Esophagus muscularis mucosa (tissue), 4 donors: Measurements from ENCODE around the gene TMEM86A. TPM values are rescaled to one million over a fixed set of nuclear protein-coding genes. Genes with fewer than 3 reads are reported as not detected.

Source experiments
- DNase-seq: peaks from one replicate; pipeline ENCODE4 v3.0.0-alpha.2; 2017; ENCODE audit errors: extremely low spot score
- H3K27ac ChIP-seq, 4 donors: fragments of 200-600 bp; sonication (generic); replicated peaks in 1 of 4; 1 replicate in 3 of 4; 2 replicates in 1 of 4; pipeline ENCODE4 v1.5.1; 2016 to 2019; ENCODE audit warnings: mild to moderate bottlenecking in 1 of 4
- H3K27me3 ChIP-seq, 4 donors: fragments of 200-600 bp; sonication (generic); one replicate each; pipeline versions ENCODE4 v1.5.1 to v1.6.0; 2016 to 2019
- H3K36me3 ChIP-seq, 4 donors: fragments of 200-600 bp; sonication (generic); one replicate each; pipeline ENCODE4 v1.5.1; 2016 to 2019
- H3K4me1 ChIP-seq, 4 donors: fragments of 200-600 bp; sonication (generic); one replicate each; pipeline ENCODE4 v1.5.1; 2016 to 2019
- H3K4me3 ChIP-seq, 4 donors: fragments of 200-600 bp; sonication (generic); 1 replicate in 2 of 4; 2 replicates in 2 of 4; pipeline ENCODE4 v1.5.1; 2016 to 2019; ENCODE audit warnings: mild to moderate bottlenecking in 4 of 4, moderate library complexity in 1 of 4
- H3K9me3 ChIP-seq, 4 donors: fragments of 200-600 bp; sonication (generic); 1 replicate in 3 of 4; 2 replicates in 1 of 4; pipeline ENCODE4 v1.5.1; 2016 to 2019
- EP300 ChIP-seq: sonication (generic); formaldehyde crosslinking; IDR thresholded peaks from one replicate; pipeline ENCODE4 v1.6.1; 2017; ENCODE audit warnings: antibody characterized with exemption
- POLR2A ChIP-seq: fragments of 450-650 bp; IDR thresholded peaks from one replicate; pipeline ENCODE4 v1.6.1; 2017; ENCODE audit warnings: antibody characterized with exemption, moderate library complexity, mild to moderate bottlenecking, low read depth
- POLR2AphosphoS5 ChIP-seq, 2 donors: sonication (generic); formaldehyde crosslinking; IDR thresholded peaks; one replicate each; pipeline ENCODE4 v1.6.1; 2017; ENCODE audit warnings: antibody characterized with exemption in 2 of 2
- WGBS: methylation state at CpG from one replicate; pipeline ENCODE4 v1.1.5; 2018; 5-methylcytosine and 5-hydroxymethylcytosine counted together
- intact Hi-C: fragments of 100-400 bp; cut with DNase I; formaldehyde crosslinking; loops from one replicate; pipeline ENCODE4 v1.15.1; 2023
- total RNA-seq, 4 donors: library from RNA; depleted of rRNA; stranded (reverse); fragments of >200 nt; gene quantifications; one replicate each; pipeline versions ENCODE4 v1.1.0 to v1.2.1, GENCODE V29; 2016
- TF ChIP-seq, protein P1 (sequence below), 3 experiments: fragments of 200-600 bp in 2 of 3; fragments of 450-650 bp in 1 of 3; sonication (generic) in 2 of 3; IDR thresholded peaks; one replicate each; pipeline ENCODE4 v1.5.1; 2017 to 2019; ENCODE audit warnings: antibody characterized with exemption in 3 of 3, mild to moderate bottlenecking in 2 of 3, moderate library complexity in 1 of 3

TMEM86A gene
- total RNA-seq, 4 donors from 2014 or later: 2.5 to 5.5 (median 4.2) TPM

- H3K27ac ChIP-seq: no peak overlapping the region
- 93% methylated on average over 9 of the region's 12 CpGs for WGBS
- H3K4me1 ChIP-seq: peaks cover 15 to 27% (median 24%) of the 10 kb centered on the region in 4 donors
- TF ChIP-seq, protein P1, sequence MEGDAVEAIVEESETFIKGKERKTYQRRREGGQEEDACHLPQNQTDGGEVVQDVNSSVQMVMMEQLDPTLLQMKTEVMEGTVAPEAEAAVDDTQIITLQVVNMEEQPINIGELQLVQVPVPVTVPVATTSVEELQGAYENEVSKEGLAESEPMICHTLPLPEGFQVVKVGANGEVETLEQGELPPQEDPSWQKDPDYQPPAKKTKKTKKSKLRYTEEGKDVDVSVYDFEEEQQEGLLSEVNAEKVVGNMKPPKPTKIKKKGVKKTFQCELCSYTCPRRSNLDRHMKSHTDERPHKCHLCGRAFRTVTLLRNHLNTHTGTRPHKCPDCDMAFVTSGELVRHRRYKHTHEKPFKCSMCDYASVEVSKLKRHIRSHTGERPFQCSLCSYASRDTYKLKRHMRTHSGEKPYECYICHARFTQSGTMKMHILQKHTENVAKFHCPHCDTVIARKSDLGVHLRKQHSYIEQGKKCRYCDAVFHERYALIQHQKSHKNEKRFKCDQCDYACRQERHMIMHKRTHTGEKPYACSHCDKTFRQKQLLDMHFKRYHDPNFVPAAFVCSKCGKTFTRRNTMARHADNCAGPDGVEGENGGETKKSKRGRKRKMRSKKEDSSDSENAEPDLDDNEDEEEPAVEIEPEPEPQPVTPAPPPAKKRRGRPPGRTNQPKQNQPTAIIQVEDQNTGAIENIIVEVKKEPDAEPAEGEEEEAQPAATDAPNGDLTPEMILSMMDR (IDR thresholded peaks at IDR 0.05): no peak
- TF ChIP-seq EP300 (no peak), POLR2AphosphoS5 (IDR thresholded peaks at IDR 0.05) (no peak), POLR2A (no peak)
- H3K9me3 ChIP-seq: no peaks in the 10 kb centered on the region
- intact Hi-C loops: no loop called here
- H3K4me3 ChIP-seq: no peak overlapping the region
- no peak for DNase-seq
- no peaks in the 10 kb centered on the region for H3K27me3 ChIP-seq
- H3K36me3 ChIP-seq: peaks cover 0 to under 1% (median 0%) of the 10 kb centered on the region in 4 donors
Observed at GRCh38 chr11:18707811-18708340, 9.3 kb downstream of the TMEM86A start.

- TF ChIP-seq POLR2A: no peak
- no peak for TF ChIP-seq POLR2AphosphoS5 (IDR thresholded peaks at IDR 0.05)
- TF ChIP-seq, protein P1 (IDR thresholded peaks at IDR 0.05): no peak
- no peak for TF ChIP-seq EP300
- H3K36me3 ChIP-seq: no peaks in the 10 kb centered on the region
- H3K9me3 ChIP-seq: no peaks in the 10 kb centered on the region
- H3K27ac ChIP-seq: no peak overlapping the region
- H3K4me1 ChIP-seq: peaks cover 14 to 27% (median 19%) of the 10 kb centered on the region in 4 donors
- DNase-seq: no peak
- 93% methylated on average over 4 of the region's 4 CpGs for WGBS
- no peak overlapping the region for H3K4me3 ChIP-seq
- intact Hi-C loops: no loop called here
- no peaks in the 10 kb centered on the region for H3K27me3 ChIP-seq
Observed at GRCh38 chr11:18709414-18709813, 10.8 kb downstream of the TMEM86A start.

GRCh38 chr11:18710545-18710944 lies 12.0 kb downstream of the TMEM86A start:
- no peaks in the 10 kb centered on the region for H3K9me3 ChIP-seq
- no peak for DNase-seq
- intact Hi-C loops: no loop called here
- peaks cover 6 to 17% (median 11%) of the 10 kb centered on the region in 4 donors for H3K4me1 ChIP-seq
- no peaks in the 10 kb centered on the region for H3K36me3 ChIP-seq
- no peak overlapping the region for H3K27ac ChIP-seq
- no peaks in the 10 kb centered on the region for H3K27me3 ChIP-seq
- TF ChIP-seq POLR2A (no peak), EP300 (no peak), POLR2AphosphoS5 (IDR thresholded peaks at IDR 0.05) (no peak)
- TF ChIP-seq, protein P1 (IDR thresholded peaks at IDR 0.05): no peak
- 81% methylated on average over 5 of the region's 5 CpGs for WGBS
- H3K4me3 ChIP-seq: no peak overlapping the region

DNA sequence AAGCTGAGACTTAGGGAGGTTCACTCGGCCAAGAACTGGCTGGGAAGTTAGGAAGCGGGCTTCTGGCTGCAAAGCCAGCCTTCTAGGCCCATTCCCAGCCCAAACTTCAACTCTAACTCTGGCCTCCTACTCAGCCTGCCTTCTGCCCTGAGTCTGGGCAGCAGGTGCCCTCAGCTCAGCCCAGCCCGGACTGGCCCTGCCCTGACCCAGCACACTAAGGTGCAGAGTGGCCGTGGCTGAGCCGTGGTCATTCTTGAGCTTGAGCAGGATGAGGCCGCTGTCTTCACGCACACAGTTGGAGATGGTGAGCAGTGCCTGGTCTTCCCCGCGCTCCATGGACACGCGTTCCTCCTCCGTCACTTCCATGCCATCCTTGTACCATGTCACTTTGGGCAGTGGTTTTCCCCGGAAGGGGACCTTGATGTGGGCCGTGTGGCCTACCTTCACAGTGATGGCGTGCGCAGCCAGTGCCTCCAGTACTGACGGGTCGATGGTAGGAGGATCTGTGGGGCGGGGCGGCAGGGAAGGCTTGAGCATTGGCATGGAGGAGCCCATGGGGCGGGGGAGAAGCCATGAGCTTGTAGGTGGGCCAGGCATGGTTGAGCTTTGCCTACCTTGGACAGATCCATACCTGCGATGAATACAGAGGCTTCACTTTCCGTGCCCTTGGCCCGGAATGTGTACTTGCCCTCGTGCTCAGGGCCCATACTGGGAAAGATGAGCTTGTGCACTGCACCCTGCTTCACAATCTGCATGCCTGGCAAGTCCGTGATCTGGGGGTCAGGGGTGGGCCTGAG lies 15.3 kb downstream of the TMEM86A start:
- TF ChIP-seq POLR2AphosphoS5 (IDR thresholded peaks at IDR 0.05) (no peak), EP300 (no peak), POLR2A (no peak)
- TF ChIP-seq, protein P1 (IDR thresholded peaks at IDR 0.05): no peak
- Histone ChIP-seq H3K27ac (no peak overlapping the region), H3K36me3 (no peaks in the 10 kb centered on the region), H3K27me3 (no peaks in the 10 kb centered on the region), H3K9me3 (no peaks in the 10 kb centered on the region), H3K4me1 (no peaks in the 10 kb centered on the region), H3K4me3 (no peak overlapping the region)
- intact Hi-C loops: no loop called here
- DNase-seq: no peak
- WGBS: 90% methylated on average over 21 of the region's 26 CpGs
